Upper lobe of left lung (tissue), 4 donors: ENCODE results near the gene TNC.

Experiments used
- POLR2A ChIP-seq, 4 donors: fragments of 450-650 bp; IDR thresholded peaks; one replicate each; pipeline ENCODE4 v1.5.1; 2016 to 2017; ENCODE audit warnings: antibody characterized with exemption in 4 of 4, mild to moderate bottlenecking in 2 of 4
- POLR2AphosphoS5 ChIP-seq, 2 donors: sonication (generic); formaldehyde crosslinking; IDR thresholded peaks; one replicate each; pipeline ENCODE4 v1.5.1; 2017; ENCODE audit warnings: antibody characterized with exemption in 2 of 2
- TF ChIP-seq, protein P1 (sequence below), 6 experiments: fragments of 450-650 bp in 4 of 6; fragments of 200-600 bp in 2 of 6; sonication (generic) in 2 of 6; IDR thresholded peaks; one replicate each; pipeline ENCODE4 v1.5.1; 2016 to 2019; ENCODE audit warnings: antibody characterized with exemption in 6 of 6

DNA sequence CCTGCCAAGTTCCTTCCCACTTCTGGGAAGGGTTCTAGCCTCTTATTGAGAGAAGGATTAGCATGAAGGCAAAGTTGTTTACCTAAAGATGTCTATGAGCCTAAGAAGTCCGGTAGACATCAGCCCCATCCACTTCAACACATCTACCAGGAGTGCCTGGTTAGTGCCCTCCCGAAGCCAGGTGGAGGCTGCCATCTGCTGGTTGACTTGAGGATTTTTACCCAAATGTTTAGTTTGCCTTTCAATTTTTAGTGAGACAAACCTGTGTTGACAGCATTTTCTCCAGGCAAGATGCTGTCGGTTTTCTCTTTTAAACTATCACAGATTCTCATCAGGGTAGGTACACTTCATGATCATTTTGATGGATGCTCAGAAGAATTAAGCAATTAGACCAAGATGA, 104.0 kb downstream of the TNC start:
- TF ChIP-seq, protein P1, sequence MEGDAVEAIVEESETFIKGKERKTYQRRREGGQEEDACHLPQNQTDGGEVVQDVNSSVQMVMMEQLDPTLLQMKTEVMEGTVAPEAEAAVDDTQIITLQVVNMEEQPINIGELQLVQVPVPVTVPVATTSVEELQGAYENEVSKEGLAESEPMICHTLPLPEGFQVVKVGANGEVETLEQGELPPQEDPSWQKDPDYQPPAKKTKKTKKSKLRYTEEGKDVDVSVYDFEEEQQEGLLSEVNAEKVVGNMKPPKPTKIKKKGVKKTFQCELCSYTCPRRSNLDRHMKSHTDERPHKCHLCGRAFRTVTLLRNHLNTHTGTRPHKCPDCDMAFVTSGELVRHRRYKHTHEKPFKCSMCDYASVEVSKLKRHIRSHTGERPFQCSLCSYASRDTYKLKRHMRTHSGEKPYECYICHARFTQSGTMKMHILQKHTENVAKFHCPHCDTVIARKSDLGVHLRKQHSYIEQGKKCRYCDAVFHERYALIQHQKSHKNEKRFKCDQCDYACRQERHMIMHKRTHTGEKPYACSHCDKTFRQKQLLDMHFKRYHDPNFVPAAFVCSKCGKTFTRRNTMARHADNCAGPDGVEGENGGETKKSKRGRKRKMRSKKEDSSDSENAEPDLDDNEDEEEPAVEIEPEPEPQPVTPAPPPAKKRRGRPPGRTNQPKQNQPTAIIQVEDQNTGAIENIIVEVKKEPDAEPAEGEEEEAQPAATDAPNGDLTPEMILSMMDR (IDR thresholded peaks at IDR 0.05): peak; percentile 57 to 85 (median 74)
- TF ChIP-seq POLR2AphosphoS5 (IDR thresholded peaks at IDR 0.05) (no peak), POLR2A (IDR thresholded peaks at IDR 0.05) (no peak)
